Measurements from ENCODE around the gene HTR2B.
"Not testable (repeated sequence)": the region's sequence is repeated elsewhere in the genome, so short reads cannot be mapped to it uniquely, and the experiment has no call there.

Gene HTR2B

GRCh38 chr2:231093933-231094332, 30.9 kb downstream of the HTR2B start:
- DNase-seq (ENCODE audit: low read depth in 2 of 2), result no peak

GRCh38 chr2:231088754-231089153, 36.1 kb downstream of the HTR2B start:
- DNase-seq (ENCODE audit: low read depth in 2 of 2), result no peak

DNA sequence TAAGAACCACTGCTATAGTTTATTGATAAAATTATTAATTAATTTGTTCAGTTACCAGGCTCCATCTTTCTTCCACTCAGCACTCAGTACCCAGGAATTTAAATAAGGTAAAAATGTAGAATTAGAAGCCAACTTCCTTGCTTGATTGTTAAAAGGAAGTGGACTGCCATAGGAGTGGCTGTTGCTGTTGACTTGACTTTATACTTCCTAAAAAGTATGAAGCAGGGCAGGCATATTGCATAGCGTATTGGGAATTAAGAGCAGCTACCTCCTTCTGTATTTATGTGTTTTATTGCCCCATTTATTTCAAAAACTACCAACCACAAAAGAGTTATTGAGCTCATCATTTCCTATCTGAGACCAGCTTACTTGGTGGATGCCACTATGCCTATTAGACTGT, 40.3 kb downstream of the HTR2B start:
- DNase-seq (ENCODE audit: low read depth in 2 of 2), result no peak

- no peak for DNase-seq (ENCODE audit: low read depth in 2 of 2)
These were observed 55.3 kb downstream of the HTR2B start for GRCh38 chr2:231069379-231070054.

DNA sequence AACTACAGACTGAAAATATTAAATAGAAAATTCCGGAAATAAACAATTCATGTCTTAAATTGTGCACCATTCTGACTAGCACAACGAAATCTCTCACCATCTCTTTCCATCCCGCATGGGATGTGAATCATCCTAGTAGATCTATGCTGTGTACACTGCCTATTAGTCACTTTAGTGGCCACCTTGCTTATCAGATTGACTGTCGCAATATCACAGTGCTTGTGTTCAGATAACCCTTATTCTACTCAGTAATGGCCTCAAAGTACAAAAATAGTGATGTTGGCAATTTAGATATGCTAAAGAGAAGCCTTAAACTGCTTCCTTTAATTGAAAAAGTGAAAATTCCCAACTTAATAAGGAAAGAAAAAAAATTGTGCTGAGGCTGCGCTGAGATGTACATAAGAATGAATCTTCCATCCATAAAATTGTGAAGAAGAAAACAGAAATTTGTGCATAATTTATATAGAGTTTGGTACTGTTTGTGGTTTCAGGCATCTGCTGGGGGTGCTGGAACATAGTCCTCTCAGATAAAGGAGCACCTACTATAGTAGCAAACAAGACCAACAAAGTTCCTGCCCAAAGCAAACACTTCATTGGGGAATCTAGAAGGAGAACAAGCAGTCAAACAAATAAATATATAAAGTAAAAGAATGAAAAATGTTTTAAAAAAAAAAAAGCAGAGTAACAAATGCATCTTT, 56.2 kb downstream of the HTR2B start:
- DNase-seq (ENCODE audit: low read depth in 2 of 2), result no peak

- DNase-seq (ENCODE audit: low read depth in 2 of 2), result not testable (repeated sequence)
These were observed 57.3 kb downstream of the HTR2B start for GRCh38 chr2:231067531-231067930.

- no peak for DNase-seq (ENCODE audit: low read depth in 2 of 2)
These were observed 58.9 kb downstream of the HTR2B start for GRCh38 chr2:231065966-231066365.

DNA sequence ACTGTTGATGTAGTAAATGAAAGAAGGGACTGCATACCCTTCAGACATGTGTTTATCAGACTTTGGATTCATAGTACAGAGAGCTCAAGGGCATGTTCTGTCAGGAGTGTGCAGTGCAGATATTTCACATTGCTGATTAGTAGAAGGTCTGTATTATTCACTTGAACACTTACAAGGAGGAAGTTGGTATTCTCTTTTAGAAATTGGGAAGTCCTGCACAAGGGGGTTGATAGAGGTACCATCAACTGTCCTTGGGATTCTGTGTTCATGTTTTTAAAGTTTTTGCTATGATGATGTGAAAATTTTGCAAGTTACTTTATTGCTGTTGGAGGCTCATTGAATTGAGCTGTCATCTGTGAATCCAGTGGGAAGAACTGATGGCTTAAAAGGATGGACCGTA, 61.5 kb downstream of the HTR2B start:
- no peak for DNase-seq (ENCODE audit: low read depth in 2 of 2)

DNA sequence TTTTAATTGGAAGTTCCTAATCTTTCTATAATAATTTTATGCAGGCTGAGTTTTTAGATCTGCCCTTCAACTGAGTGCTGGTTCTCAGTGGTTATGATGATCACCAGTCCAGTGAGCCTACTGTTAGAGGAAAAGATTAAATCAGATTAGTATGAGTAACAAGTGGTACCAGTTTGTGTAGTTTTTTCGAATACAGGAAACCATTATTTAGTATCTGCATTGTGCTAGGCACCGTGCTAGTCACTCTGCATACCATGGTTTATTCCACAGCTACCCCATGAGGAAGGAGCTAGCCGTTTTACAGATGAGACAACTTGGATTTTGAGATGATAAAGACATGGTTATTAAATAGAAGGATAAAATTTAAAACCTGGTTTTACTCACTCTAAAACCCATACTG, 62.1 kb downstream of the HTR2B start:
- no peak for DNase-seq (ENCODE audit: low read depth in 2 of 2)

DNA sequence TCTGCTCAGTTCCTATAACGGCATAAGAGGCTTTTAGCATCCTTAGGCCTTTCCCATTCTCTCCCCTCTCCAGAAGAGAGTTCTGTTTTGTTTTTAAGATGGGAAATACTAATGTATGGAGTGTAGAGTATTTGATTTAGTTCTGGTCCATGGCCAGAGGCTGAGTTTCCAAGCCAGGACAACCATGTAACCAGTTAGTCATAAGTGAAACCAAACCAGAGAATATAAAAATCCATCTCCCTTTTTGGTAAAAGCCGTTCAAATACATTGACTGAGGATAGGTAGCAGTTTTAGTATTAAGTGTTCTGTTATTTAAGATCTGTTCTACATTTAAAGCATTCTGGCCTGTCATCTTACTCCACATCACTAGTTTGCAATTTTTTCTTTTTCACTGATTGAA, 65.1 kb downstream of the HTR2B start:
- no peak for DNase-seq (ENCODE audit: low read depth in 2 of 2)

DNA sequence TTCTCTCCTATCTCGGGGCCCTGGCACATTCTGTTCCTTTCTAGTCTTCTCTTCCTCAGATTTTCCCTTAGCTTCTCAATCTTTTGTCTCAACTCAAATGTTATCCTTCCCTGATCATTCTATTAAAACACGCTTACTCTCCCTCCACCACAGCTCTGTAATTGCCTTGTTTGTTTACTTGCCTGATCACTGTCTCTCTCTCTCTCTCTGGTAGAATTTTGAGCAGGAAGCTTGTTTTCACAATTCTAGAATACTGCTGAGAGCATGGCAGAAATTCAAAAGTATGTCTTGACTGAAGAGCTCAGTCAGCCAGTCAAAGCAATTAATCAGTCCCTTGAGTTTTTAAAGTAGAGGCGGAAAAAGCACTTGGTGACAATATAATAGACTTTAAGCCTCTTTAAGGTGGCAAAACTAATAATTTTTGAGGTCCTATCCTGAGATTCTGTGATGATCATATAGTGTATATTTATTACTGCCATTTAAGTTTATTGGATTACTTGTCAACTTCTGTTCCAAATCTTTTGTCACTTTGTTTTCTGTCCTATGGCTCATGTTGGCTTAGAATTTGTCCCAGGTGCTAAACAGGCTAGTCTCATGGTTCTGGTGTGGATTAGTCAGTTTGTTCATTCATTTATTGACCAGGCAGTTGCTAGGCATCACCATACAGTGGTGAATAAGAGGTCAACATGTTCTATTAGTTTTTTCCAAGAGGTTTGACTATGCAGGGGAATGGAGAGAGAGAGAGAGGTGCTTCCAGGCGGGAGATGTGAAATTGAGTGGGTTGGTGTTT, 65.9 kb downstream of the HTR2B start:
- no peak for DNase-seq (ENCODE audit: low read depth in 2 of 2)

All from stimulated activated CD8-positive, alpha-beta memory T cell treated with anti-CD3 and anti-CD28 coated beads, Interleukin-15, amount 100 ng/mL, for 4 hours (primary cell).